ENCODE data around the gene PPP2R2D.

Gene PPP2R2D

GRCh38 chr10:131860311-131860710 lies 40.5 kb upstream of the PPP2R2D start:
- no peak overlapping the region for H3K4me3 ChIP-seq
- H3K27ac ChIP-seq, result no peak overlapping the region
- TF ChIP-seq CTCF (IDR thresholded peaks at IDR 0.05), result no peak
- DNase-seq (ENCODE audit: low spot score), result no peak

GRCh38 chr10:131860806-131861440 lies 39.9 kb upstream of the PPP2R2D start:
- TF ChIP-seq CTCF (IDR thresholded peaks at IDR 0.05), result no peak
- Histone ChIP-seq H3K4me3 (no peak overlapping the region), H3K27ac (no peak overlapping the region)
- DNase-seq (ENCODE audit: low spot score), result no peak

- no peak for TF ChIP-seq CTCF (IDR thresholded peaks at IDR 0.05)
- Histone ChIP-seq H3K4me3 (no peak overlapping the region), H3K27ac (no peak overlapping the region)
- DNase-seq (ENCODE audit: low spot score), result no peak
Measured at GRCh38 chr10:131862548-131862947, 38.3 kb upstream of the PPP2R2D start.

GRCh38 chr10:131865223-131865917 lies 35.4 kb upstream of the PPP2R2D start:
- DNase-seq (ENCODE audit: low spot score), result no peak
- no peak for TF ChIP-seq CTCF (IDR thresholded peaks at IDR 0.05)
- H3K4me3 ChIP-seq, result no peak overlapping the region
- H3K27ac ChIP-seq, result no peak overlapping the region

- TF ChIP-seq CTCF (IDR thresholded peaks at IDR 0.05), result no peak
- H3K4me3 ChIP-seq, result no peak overlapping the region
- H3K27ac ChIP-seq, result no peak overlapping the region
- no peak for DNase-seq (ENCODE audit: low spot score)
Measured at GRCh38 chr10:131866673-131867072, 34.1 kb upstream of the PPP2R2D start.

GRCh38 chr10:131868436-131868835 lies 32.4 kb upstream of the PPP2R2D start:
- no peak for DNase-seq (ENCODE audit: low spot score)
- Histone ChIP-seq H3K4me3 (no peak overlapping the region), H3K27ac (no peak overlapping the region)
- TF ChIP-seq CTCF (IDR thresholded peaks at IDR 0.05), result no peak

GRCh38 chr10:131869344-131869743 lies 31.5 kb upstream of the PPP2R2D start:
- no peak for TF ChIP-seq CTCF (IDR thresholded peaks at IDR 0.05)
- no peak for DNase-seq (ENCODE audit: low spot score)
- no peak overlapping the region for H3K4me3 ChIP-seq
- H3K27ac ChIP-seq, result no peak overlapping the region
